Activated effector memory CD4-positive, alpha-beta T cell treated with anti-CD3 and anti-CD28 coated beads, Interleukin-2, amount 50 U/mL, for 16 hours (primary cell): Measurements from ENCODE around the gene CGB2.
"Not testable (repeated sequence)": the region's sequence is repeated elsewhere in the genome, so short reads cannot be mapped to it uniquely, and the experiment has no call there.

ENCODE experiments used
- DNase-seq: peaks from one replicate; pipeline ENCODE4 v3.0.0-alpha.2; 2020

The CGB2 gene

DNA sequence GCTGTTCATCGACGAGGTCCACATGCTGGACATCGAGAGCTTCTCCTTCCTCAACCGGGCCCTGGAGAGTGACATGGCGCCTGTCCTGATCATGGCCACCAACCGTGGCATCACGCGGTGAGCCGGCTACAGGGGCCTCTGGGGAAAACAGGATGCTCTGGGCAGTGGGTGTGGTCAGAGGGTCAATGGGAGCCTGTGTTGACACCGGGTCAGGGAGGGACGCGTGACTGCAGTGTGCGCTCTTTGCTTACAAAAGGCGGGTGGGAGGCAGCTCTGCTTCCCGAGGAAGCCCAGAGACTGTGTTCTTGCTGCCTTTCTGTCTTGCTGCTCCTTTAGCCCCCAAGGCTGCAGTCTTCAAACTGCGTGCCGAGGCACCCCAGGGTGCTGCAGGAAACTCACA is 20.5 kb upstream of the CGB2 start:
- no peak for DNase-seq

GRCh38 chr19:49014123-49014869 is 17.4 kb upstream of the CGB2 start:
- no peak for DNase-seq

DNA sequence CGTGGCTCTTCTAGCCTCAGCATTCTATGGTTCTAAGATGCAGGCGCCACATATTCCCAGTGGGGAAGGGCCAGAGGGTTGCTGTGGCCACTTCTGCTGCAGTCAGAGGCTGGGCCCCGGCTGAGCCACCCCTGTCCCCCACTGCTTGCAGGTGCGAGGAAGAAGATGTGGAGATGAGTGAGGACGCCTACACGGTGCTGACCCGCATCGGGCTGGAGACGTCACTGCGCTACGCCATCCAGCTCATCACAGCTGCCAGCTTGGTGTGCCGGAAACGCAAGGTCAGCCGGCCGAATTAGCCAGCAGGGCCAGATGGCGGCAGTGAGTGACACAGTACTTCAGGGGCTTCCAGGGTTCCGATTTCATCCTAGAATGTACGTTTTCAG is 16.8 kb upstream of the CGB2 start:
- no peak for DNase-seq

DNA sequence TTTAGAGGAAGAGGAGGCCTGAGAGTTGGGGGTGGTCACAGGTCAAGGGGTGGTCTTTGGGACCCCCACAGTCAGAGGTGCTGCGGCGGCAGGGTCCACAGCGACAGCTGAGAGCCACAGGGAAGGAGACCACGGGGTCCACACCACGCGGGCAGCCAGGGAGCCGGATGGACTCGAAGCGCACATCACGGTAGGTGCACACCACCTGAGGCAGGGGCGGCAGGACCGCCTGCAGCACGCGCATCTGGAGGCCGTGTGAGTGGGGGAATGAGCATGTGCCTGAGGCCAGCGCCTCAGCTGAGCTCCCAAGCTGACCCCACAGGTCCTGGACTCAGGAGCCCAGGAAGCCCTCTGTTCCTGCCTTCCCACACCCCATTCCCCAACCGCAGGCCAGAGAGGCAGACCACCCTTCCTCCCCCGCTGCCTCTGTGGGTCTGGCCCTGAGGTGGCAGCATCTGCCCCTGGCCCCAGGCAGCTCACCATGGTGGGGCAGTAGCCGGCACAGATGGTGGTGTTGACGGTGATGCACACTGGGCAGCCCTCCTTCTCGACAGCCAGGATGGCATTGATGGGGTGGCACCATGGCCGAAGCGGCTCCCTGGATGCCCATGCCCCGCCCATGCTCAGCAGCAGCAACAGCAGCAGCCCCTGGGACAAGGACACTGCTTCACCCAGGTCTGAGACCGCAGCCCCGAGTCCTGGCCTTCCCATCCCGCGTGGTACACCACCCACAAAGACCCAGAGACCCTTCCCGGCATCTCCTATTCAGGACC is 15.4 kb upstream of the CGB2 start:
- no peak for DNase-seq

DNA sequence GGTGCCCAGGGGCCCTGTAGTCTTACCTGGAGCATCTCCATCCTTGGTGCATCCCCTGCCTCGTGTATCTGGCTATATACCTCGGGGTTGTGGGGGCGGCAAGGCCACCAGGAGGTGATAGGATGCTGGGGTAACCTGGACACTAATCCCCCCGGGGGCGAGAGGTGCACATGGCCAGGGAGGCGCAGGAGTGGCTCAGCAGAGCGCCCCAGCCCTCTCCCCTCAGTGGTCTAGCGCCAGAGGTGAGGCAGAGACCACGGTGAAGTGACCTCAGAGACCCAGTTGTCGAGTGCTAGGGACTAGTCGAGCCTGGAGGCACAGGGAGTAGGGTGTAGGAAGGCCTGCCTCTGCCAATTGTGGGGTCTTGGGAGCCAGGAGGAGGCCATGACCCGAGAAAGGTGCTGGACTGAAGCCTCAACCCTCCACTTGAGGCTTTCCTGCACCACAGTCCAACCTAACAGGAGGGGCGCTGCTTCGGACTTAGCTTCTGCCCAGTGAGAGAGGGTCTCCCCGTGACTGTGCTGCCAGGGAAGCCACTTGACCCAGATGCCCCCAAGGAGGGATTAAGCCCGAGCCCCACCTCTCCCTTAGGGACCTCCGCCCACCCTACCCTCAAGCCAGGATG is 14.5 kb upstream of the CGB2 start, which contains the start of gene LHB:
TSS of gene LHB (minus strand) at position 51 of the 625 bp plus-strand sequence. CDS start at position 41, 10 bp downstream.
- no peak for DNase-seq

- peak; percentile 88 for DNase-seq
These were observed 13.9 kb upstream of the CGB2 start for GRCh38 chr19:49017666-49018351.

- DNase-seq, result peak; percentile 66
These were observed 13.1 kb upstream of the CGB2 start for GRCh38 chr19:49018388-49019241.

DNA sequence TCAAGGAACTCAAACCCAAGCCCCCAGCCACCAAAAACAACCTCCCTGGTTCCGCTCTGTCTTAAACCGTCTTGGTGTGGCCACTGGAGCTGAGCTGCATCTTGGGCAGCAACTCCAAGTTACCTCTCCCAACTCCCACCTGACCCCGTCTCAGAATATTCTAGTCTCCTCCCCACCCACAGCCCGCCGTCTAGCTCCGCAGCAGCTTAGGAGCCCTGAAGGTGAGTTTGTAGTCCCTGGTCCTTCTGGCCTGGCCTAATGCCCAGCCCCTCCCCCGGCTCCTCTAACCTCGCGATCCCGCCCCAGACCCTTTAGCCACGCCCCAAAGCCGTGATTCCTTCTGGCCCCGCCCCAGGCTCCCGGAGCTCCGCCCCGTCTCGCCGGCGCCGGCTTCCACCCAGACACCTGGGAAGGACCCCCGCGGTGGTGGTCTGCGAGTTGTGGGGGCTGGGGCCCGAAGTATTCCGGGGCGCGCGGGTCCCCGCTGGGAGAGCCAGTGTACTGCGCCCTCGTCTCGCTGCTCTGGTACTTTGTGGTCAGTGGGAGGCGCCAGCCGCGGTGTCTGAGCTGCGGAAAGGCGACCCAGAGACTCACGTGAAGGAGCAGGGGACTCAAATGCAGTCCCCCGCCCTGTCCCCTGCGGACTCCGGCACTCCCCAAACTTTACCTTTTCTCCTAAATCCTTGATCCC is 12.3 kb upstream of the CGB2 start:
- DNase-seq, result peak; percentile 88

DNA sequence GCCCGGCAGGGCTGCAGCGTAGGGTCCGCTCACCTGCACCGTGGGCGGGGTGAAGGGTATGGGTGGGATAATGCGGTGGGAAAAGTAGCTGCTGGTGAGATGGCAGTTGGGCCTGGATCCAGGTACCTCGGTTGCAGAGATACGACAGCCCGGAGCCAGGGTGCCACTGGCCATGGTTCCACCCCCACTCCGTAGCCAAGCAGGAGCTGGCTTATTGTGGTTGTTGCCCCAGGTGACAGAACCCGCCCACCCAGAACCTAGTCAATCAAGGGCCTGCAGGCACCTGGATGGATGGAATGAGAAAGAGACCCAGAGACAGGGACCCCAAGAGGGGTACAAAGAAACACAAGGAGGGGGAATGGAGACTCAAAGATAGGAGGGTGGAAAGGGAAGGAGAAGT is 11.3 kb upstream of the CGB2 start:
- no peak for DNase-seq

DNA sequence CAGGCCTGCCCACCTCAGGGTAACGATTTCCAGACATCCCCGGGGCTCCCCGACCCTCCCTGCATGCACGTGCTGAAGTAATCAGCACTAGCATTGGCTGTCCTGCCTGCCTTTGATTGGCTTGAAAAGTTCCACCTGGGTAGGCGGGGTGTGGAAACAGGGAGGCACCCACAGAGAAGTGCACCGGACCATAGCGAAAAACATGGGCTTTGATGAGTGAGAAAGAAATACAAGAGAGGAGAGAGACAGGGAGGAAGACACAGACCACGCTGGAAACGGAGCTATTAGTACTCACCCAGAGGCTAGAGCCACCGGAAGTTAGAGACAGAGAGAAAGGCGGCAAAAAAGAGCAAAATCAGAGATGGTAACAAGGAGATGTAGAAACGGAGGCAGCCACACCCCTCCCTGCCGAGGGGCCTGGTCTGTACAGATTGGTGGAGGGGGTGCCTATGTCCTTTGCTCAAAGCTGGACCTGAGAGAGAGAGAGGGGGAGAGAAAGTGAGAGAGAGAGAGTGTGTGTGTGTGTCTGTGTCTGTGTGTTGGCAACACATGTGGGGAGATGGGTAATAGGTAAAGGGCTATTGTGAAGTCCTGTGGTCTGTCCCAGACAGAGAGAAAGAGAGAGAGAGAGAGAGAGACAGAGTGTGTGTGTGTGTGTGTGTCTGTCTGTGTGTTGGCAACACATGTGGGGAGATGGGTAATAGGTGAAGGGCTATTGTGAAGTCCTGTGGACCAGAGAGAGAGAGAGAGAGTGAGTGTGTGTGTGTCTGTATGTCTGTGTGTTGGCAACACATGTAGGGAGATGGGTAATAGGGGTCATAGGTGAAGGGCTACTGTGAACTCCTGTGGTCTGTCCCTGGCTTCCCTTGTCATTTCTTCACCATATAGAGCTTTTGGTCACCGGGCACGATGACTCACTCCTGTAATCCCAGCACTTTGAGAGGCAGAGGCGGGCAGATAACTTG is 10.5 kb upstream of the CGB2 start:
- DNase-seq, result no peak

GRCh38 chr19:49022116-49022515 is 9.6 kb upstream of the CGB2 start:
- no peak for DNase-seq

DNA sequence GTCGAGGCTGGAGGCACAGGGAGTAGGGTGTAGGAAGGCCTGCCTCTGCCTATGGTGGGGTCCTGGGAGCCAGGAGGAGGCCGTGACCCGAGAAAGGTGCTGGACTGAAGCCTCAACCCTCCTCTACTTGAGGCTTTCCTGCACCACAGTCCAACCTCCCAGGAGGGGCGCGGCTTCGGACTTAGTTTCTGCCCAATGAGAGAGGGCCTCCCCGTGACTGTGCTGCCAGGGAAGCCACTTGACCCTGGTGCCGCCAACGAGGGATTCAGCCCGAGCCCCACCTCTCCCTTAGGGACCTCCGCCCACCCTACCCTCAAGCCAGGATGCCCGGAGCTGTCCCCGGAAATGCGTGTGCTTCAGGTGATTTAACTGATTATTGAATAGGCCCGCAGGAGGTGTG is 7.5 kb upstream of the CGB2 start, which contains the start of gene CGB3:
TSS of gene CGB3 (minus strand) at position 101 of the 400 bp plus-strand sequence. CDS start 362 bp downstream, outside the sequence.
- DNase-seq, result not testable (repeated sequence)

DNA sequence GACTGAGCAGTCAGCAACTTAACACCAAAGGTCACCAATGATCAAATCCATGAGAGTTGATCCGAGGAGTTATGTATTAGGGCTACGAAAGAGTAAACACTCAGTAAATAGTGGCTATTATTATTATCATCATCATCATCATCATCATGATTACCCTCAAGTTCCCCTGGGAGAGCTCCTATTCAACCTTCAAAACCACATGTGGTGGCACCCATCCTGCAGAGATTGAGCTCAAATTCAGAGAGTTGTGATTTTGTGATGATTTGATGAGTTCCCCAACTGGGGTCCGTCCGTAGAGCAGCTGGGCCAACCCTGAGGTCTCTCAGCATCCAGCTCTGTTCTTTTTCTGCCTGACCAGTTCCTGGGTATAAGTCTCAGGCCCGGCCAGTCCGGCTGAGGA is 6.6 kb upstream of the CGB2 start:
- DNase-seq, result not testable (repeated sequence)

GRCh38 chr19:49025599-49025998 is 6.1 kb upstream of the CGB2 start:
- not testable (repeated sequence) for DNase-seq

DNA sequence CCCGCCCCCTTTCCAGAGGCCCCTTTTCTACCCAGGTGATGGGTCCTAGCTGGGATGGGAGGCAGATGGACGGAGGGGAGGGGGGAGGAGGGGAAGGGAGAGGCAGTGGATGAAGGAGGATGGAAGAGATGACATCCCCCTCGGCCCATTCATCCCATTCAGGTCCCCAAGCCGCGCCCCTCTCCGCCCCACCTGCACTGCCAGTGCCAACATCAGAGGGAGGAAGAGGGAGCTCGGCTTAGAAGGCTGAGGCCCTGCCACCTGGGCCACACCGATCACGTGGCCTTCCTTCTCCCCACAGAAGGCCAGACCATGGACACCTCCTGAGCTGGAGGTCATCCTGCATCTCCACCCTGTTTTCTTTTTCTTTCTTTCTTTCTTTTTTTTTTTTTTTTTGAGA is 3.0 kb upstream of the CGB2 start:
- not testable (repeated sequence) for DNase-seq

GRCh38 chr19:49029749-49030148 is 1.9 kb upstream of the CGB2 start:
- DNase-seq, result not testable (repeated sequence)

GRCh38 chr19:49030323-49030722 is 1.4 kb upstream of the CGB2 start:
- not testable (repeated sequence) for DNase-seq

GRCh38 chr19:49036815-49037214 is 5.1 kb downstream of the CGB2 start, which contains the start of gene CGB1:
TSS of gene CGB1 (minus strand) at chr19:49036895. CDS start at chr19:49036711, 184 bp downstream.
- DNase-seq, result peak; percentile 72

DNA sequence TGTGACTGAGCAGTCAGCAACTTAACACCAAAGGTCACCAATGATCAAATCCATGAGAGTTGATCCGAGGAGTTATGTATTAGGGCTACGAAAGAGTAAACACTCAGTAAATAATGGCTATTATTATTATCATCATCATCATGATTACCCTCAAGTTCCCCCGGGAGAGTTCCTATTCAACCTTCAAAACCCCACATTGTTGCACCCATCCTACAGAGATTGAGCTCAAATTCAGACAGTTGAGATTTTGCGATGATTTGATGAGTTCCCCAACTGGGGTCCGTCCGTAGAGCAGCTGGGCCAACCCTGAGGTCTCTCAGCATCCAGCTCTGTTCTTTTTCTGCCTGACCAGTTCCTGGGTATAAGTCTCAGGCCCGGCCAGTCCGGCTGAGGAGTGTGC is 6.4 kb downstream of the CGB2 start:
- not testable (repeated sequence) for DNase-seq
